GM12878 (cell line): ENCODE data around the gene TMEM214. TPM values are rescaled to one million over a fixed set of nuclear protein-coding genes. Genes with fewer than 3 reads are reported as not detected.

ENCODE experiments used
- ATF2 ChIP-seq: IDR thresholded peaks from 2 replicates; pipeline ENCODE4 v1.6.1; 2012; ENCODE audit warnings: low read length, inconsistent platforms
- EED ChIP-seq: sonication (generic); IDR thresholded peaks from 2 replicates; pipeline ENCODE4 v1.6.1; 2016; ENCODE audit warnings: antibody characterized with exemption, low read depth
- KLF5 ChIP-seq: fragments of 450-650 bp; IDR thresholded peaks from 2 replicates; pipeline ENCODE4 v1.6.1; 2014; ENCODE audit warnings: mild to moderate bottlenecking; ENCODE audit not compliant: partially characterized antibody
- MLLT1 ChIP-seq: fragments of 450-650 bp; IDR thresholded peaks from 2 replicates; pipeline ENCODE4 v1.6.1; 2016; ENCODE audit warnings: mild to moderate bottlenecking
- NBN ChIP-seq: fragments of 450-650 bp; IDR thresholded peaks from 2 replicates; pipeline ENCODE4 v1.6.1; 2016
- NFIC ChIP-seq: IDR thresholded peaks from 2 replicates; pipeline ENCODE4 v1.6.1; 2012; ENCODE audit warnings: low read depth, mild to moderate bottlenecking, inconsistent platforms, low read length, moderate library complexity
- PRDM15 ChIP-seq: fragments of 450-650 bp; formaldehyde crosslinking; IDR thresholded peaks from 2 replicates; pipeline ENCODE4 v1.4.0; 2020; ENCODE audit warnings: mild to moderate bottlenecking, moderate library complexity
- RELA ChIP-seq: fragments of 450-650 bp; IDR thresholded peaks from 2 replicates; pipeline ENCODE4 v1.8.0; 2014; ENCODE audit warnings: borderline replicate concordance; ENCODE audit not compliant: partially characterized antibody
- TAF1 ChIP-seq: IDR thresholded peaks from 2 replicates; pipeline ENCODE4 v1.6.1; 2011; ENCODE audit warnings: mild to moderate bottlenecking, low read depth, low read length, borderline replicate concordance
- USF2 ChIP-seq: IDR thresholded peaks from 2 replicates; pipeline ENCODE4 v1.6.1; 2011; ENCODE audit warnings: low read depth, low read length, improper control_type of control experiment, borderline replicate concordance
- ZBTB11 ChIP-seq: fragments of 450-650 bp; formaldehyde crosslinking; IDR thresholded peaks from 2 replicates; pipeline ENCODE4 v1.5.0; 2022; ENCODE audit warnings: mild to moderate bottlenecking, missing genetic modification characterization
- ZNF687 ChIP-seq: fragments of 450-650 bp; IDR thresholded peaks from 2 replicates; pipeline ENCODE4 v1.6.1; 2017; ENCODE audit warnings: mild to moderate bottlenecking, moderate library complexity
- ZZZ3 ChIP-seq: IDR thresholded peaks from 2 replicates; pipeline ENCODE4 v1.6.1; 2011; ENCODE audit warnings: low read depth; ENCODE audit not compliant: control insufficient read depth, insufficient read length
- polyA plus RNA-seq, 11 experiments: library from polyadenylated mRNA; depleted of rRNA in 4 of 11; unstranded in 6 of 11; stranded (reverse) in 5 of 11; fragments of >200 nt; fragmentation: Nextera tagmentation in 4 of 11; fragmentation: Illumina TruSeq in 1 of 11; extraction: Ambion mirVana in 4 of 11; extraction: Trizol in 1 of 11; gene quantifications; 1 replicate in 1 of 11; 2 replicates in 10 of 11; pipeline versions ENCODE4 v1.2.1 to v1.2.3, GENCODE V29; 2011 to 2016; ENCODE audit warnings: inconsistent platforms in 2 of 11, missing spikeins in 2 of 11, low read depth in 1 of 11
- total RNA-seq, 4 experiments: library from RNA; depleted of rRNA in 3 of 4; stranded (reverse); fragments of >200 nt in 3 of 4; fragmentation: Illumina TruSeq in 1 of 4; extraction: Trizol in 1 of 4; gene quantifications; 2 replicates each; pipeline versions ENCODE4 v1.2.1 to v1.2.3, GENCODE V29; 2013 to 2021

Gene TMEM214
- total and polyA plus RNA-seq, 10 of the 15 experiments (the other 5 are each of a cell fraction or from before 2014, with no cell fraction given), result 10.4 to 79.2 (median 45.0) TPM

- TF ChIP-seq MLLT1 (no peak), PRDM15 (CRISPR knock-in tag) (no peak), RELA (no peak), KLF5 (no peak), ZBTB11 (CRISPR knock-in tag) (no peak), ZNF687 (peak; percentile 76), NBN (no peak), TAF1 (peak; percentile 80), NFIC (no peak), ATF2 (no peak), USF2 (no peak), EED (no peak), ZZZ3 (no peak)
Observed at GRCh38 chr2:27071277-27071989, 38.7 kb downstream of the TMEM214 start, which contains the start of gene OST4 (continued).
